Endodermal cell (in vitro differentiated cells): ENCODE results near the gene GARNL3. TPM values are rescaled to one million over a fixed set of nuclear protein-coding genes. Genes with fewer than 3 reads are reported as not detected.

Experiments used
- DNase-seq: peaks from one replicate; pipeline ENCODE4 v3.0.0-alpha.2; 2017
- H3K27ac ChIP-seq: 2 replicates; pipeline ENCODE4 v1.5.1; 2013; ENCODE audit warnings: mild to moderate bottlenecking, low read depth, low read length, moderate library complexity
- H3K27me3 ChIP-seq: 2 replicates; pipeline ENCODE4 v1.6.1; 2013; ENCODE audit warnings: mild to moderate bottlenecking, low read length, moderate library complexity; ENCODE audit not compliant: insufficient read depth, control insufficient read depth, poor library complexity, severe bottlenecking
- H3K36me3 ChIP-seq: 2 replicates; pipeline ENCODE4 v1.7.0; 2013; ENCODE audit warnings: mild to moderate bottlenecking, low read length, moderate library complexity; ENCODE audit not compliant: control insufficient read depth, insufficient read depth
- H3K4me1 ChIP-seq: one replicate; pipeline ENCODE4 v1.7.0; 2013; ENCODE audit warnings: low read length; ENCODE audit not compliant: control insufficient read depth, insufficient read depth
- H3K4me3 ChIP-seq: 2 replicates; pipeline ENCODE4 v1.5.1; 2013; ENCODE audit warnings: mild to moderate bottlenecking, low read length, moderate library complexity
- H3K9ac ChIP-seq: 2 replicates; pipeline ENCODE4 v1.6.1; 2013; ENCODE audit warnings: mild to moderate bottlenecking, low read length, moderate library complexity; ENCODE audit not compliant: poor library complexity, severe bottlenecking; ENCODE audit errors: extremely low read depth
- H3K9me3 ChIP-seq: 2 replicates; pipeline ENCODE4 v1.6.1; 2013; ENCODE audit warnings: mild to moderate bottlenecking, low read length, moderate library complexity; ENCODE audit not compliant: control insufficient read depth
- H3K27ac Mint-ChIP-seq: 2 replicates; pipeline ENCODE4 v1.8.0; 2020; ENCODE audit warnings: mixed read lengths
- H3K27me3 Mint-ChIP-seq: 2 replicates; pipeline ENCODE4 v1.8.0; 2021; ENCODE audit warnings: mild to moderate bottlenecking, mixed read lengths; ENCODE audit not compliant: insufficient read depth
- H3K36me3 Mint-ChIP-seq: 2 replicates; pipeline ENCODE4 v1.8.0; 2020; ENCODE audit warnings: low read depth, mixed read lengths
- H3K4me1 Mint-ChIP-seq: 2 replicates; pipeline ENCODE4 v1.8.0; 2020; ENCODE audit warnings: mixed read lengths
- H3K4me3 Mint-ChIP-seq: 2 replicates; pipeline ENCODE4 v1.8.0; 2020; ENCODE audit warnings: mild to moderate bottlenecking, moderate library complexity, mixed read lengths
- H3K9me3 Mint-ChIP-seq: 2 replicates; pipeline ENCODE4 v1.8.0; 2020; ENCODE audit warnings: mild to moderate bottlenecking, mixed read lengths
- WGBS, 2 experiments: methylation state at CpG; one replicate each; pipeline versions ENCODE4 v1.1.5 to v1.1.7; 2013; ENCODE audit warnings: missing lambda C conversion rate in 2 of 2, mixed read lengths in 1 of 2; ENCODE audit not compliant: insufficient coverage in 1 of 2, insufficient read length in 1 of 2; 5-methylcytosine and 5-hydroxymethylcytosine counted together
- total RNA-seq, 2 donors: library from RNA; stranded (reverse); fragmentation: NEBNext Ultra II Directional in 1 of 2; extraction: Animal tissue kit (Norgen Biotek cat#: 25700) in 1 of 2; gene quantifications; 2 replicates in 1 of 2; 3 replicates in 1 of 2; pipeline ENCODE4 v1.2.1, GENCODE V29; 2021
- TF ChIP-seq, protein P1 (sequence below): fragments of 200-600 bp; sonication (generic); conservative IDR thresholded peaks from 2 replicates; pipeline ENCODE4 v1.5.0; 2021; ENCODE audit warnings: antibody characterized with exemption, mild to moderate bottlenecking

Gene GARNL3
- total RNA-seq, 2 donors from 2014 or later, result 7.2 to 12.8 TPM

DNA sequence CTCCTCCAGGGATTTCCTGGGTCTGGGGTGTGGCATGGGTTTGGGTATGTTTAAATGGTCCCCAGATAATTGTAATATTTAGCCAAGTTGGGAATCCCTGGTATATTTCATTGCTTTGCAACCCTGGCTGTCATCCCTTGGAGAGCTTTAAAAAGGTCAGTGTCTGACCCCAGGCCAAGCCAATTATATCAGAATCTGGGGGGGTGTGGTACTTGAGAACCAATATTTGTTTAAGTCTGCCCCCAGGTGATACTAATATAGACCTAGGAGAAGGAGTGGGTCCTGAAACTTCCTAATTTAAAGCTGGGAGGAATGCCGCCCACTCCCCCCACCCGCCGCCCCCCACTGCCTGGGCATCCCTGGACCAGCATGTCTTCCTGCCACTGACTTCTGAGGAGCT lies 94.2 kb downstream of the GARNL3 start:
- WGBS, 2 experiments, result 94% methylated on average over 3 of the region's 3 CpGs; no CpG with 5 or more reads in 1 of the 2 experiments
- Histone ChIP-seq H3K9ac (no peak overlapping the region), H3K36me3 (no peaks in the 10 kb centered on the region), H3K4me3 (no peak overlapping the region), H3K27ac (no peak overlapping the region), H3K9me3 (no peaks in the 10 kb centered on the region), H3K4me1 (no peaks in the 10 kb centered on the region), H3K27me3 (no peaks in the 10 kb centered on the region)
- H3K4me3 Mint-ChIP-seq, result no peak overlapping the region
- TF ChIP-seq, protein P1, sequence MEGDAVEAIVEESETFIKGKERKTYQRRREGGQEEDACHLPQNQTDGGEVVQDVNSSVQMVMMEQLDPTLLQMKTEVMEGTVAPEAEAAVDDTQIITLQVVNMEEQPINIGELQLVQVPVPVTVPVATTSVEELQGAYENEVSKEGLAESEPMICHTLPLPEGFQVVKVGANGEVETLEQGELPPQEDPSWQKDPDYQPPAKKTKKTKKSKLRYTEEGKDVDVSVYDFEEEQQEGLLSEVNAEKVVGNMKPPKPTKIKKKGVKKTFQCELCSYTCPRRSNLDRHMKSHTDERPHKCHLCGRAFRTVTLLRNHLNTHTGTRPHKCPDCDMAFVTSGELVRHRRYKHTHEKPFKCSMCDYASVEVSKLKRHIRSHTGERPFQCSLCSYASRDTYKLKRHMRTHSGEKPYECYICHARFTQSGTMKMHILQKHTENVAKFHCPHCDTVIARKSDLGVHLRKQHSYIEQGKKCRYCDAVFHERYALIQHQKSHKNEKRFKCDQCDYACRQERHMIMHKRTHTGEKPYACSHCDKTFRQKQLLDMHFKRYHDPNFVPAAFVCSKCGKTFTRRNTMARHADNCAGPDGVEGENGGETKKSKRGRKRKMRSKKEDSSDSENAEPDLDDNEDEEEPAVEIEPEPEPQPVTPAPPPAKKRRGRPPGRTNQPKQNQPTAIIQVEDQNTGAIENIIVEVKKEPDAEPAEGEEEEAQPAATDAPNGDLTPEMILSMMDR, result no peak
- H3K27me3 Mint-ChIP-seq, result no peaks in the 10 kb centered on the region
- no peaks in the 10 kb centered on the region for H3K4me1 Mint-ChIP-seq
- H3K36me3 Mint-ChIP-seq, result no peaks in the 10 kb centered on the region
- H3K9me3 Mint-ChIP-seq, result no peaks in the 10 kb centered on the region
- no peak for DNase-seq
- H3K27ac Mint-ChIP-seq, result no peak overlapping the region

- Mint-ChIP-seq H3K27ac (no peak overlapping the region), H3K4me1 (no peaks in the 10 kb centered on the region), H3K36me3 (no peaks in the 10 kb centered on the region), H3K4me3 (no peak overlapping the region), H3K9me3 (no peaks in the 10 kb centered on the region), H3K27me3 (no peaks in the 10 kb centered on the region)
- Histone ChIP-seq H3K9me3 (no peaks in the 10 kb centered on the region), H3K36me3 (no peaks in the 10 kb centered on the region), H3K9ac (no peak overlapping the region), H3K4me3 (no peak overlapping the region), H3K27ac (no peak overlapping the region), H3K4me1 (no peaks in the 10 kb centered on the region), H3K27me3 (no peaks in the 10 kb centered on the region)
- DNase-seq, result no peak
- 80 to 89% methylated on average over 4 to 8 of the region's 8 CpGs for WGBS, 2 experiments
- TF ChIP-seq, protein P1, result no peak
Observed at GRCh38 chr9:127360250-127360649, 95.7 kb downstream of the GARNL3 start.

DNA sequence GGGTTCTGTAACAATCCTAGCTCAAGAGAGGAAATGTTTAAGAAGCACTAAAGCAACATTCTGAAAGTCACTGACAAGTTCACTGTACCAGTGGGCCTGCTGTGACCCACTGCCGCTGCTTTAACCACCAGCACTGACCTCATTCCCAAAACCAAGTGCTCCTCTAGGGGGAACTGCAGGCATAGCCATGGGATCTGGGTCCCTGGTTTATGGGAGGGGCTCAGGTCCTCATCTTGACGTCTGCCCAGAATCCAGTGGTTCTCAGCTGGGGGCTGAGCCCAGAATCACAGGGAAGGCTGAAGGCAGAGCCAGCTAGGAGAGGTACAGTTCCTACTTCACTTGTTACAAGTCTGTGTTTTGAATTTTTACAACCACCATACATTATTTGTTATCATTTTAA lies 96.3 kb downstream of the GARNL3 start:
- no peaks in the 10 kb centered on the region for H3K9me3 Mint-ChIP-seq
- peak; percentile 88 for DNase-seq
- H3K4me1 Mint-ChIP-seq, result no peaks in the 10 kb centered on the region
- Histone ChIP-seq H3K27me3 (no peaks in the 10 kb centered on the region), H3K9ac (no peak overlapping the region), H3K4me1 (no peaks in the 10 kb centered on the region), H3K4me3 (no peak overlapping the region), H3K36me3 (no peaks in the 10 kb centered on the region), H3K9me3 (no peaks in the 10 kb centered on the region), H3K27ac (no peak overlapping the region)
- no peak overlapping the region for H3K4me3 Mint-ChIP-seq
- WGBS, 2 experiments, result 46% methylated on average over 2 of the region's 2 CpGs; no CpG with 5 or more reads in 1 of the 2 experiments
- no peaks in the 10 kb centered on the region for H3K27me3 Mint-ChIP-seq
- H3K36me3 Mint-ChIP-seq, result no peaks in the 10 kb centered on the region
- TF ChIP-seq, protein P1, result peak; percentile 74
- no peak overlapping the region for H3K27ac Mint-ChIP-seq
